H1 (cell line): Measurements from ENCODE around the gene KRTAP10-3. TPM values are rescaled to one million over a fixed set of nuclear protein-coding genes. Genes with fewer than 3 reads are reported as not detected.

Source experiments
- HDAC2 ChIP-seq, 2 experiments: fragments of 300-600 bp in 1 of 2; sonication (generic) in 1 of 2; IDR thresholded peaks; 2 replicates each; pipeline ENCODE4 v1.6.1; 2011 to 2012; ENCODE audit warnings: low read depth in 2 of 2, low read length in 2 of 2, mild to moderate bottlenecking in 2 of 2, moderate library complexity in 2 of 2, borderline replicate concordance in 1 of 2, inconsistent platforms in 1 of 2
- KDM1A ChIP-seq: fragments of 200-600, 300-600 bp; sonication (generic); IDR thresholded peaks from 2 replicates; pipeline ENCODE4 v1.7.1; 2016; ENCODE audit warnings: mild to moderate bottlenecking, low read length, borderline replicate concordance
- SP1 ChIP-seq: IDR thresholded peaks from 2 replicates; pipeline ENCODE4 v1.6.1; 2011; ENCODE audit warnings: low read depth, low read length
- polyA plus RNA-seq, 7 experiments: library from polyadenylated mRNA; depleted of rRNA in 3 of 7; stranded (reverse) in 5 of 7; unstranded in 2 of 7; fragments of >200 nt in 5 of 7; fragments of 200-250 nt in 2 of 7; gene quantifications; 1 replicate in 5 of 7; 2 replicates in 1 of 7; 4 replicates in 1 of 7; pipeline versions ENCODE4 v1.2.1 to v1.2.3, GENCODE V29; 2011 to 2013; ENCODE audit warnings: missing spikeins in 2 of 7, mixed read lengths in 2 of 7
- total RNA-seq: library from RNA; stranded (reverse); fragmentation: NEBNext Ultra II Directional; extraction: Animal tissue kit (Norgen Biotek cat#: 25700); gene quantifications from 2 replicates; pipeline ENCODE4 v1.2.1, GENCODE V29; 2021
- TF ChIP-seq, protein P1 (sequence below): IDR thresholded peaks from 2 replicates; pipeline ENCODE4 v1.6.1; 2011; ENCODE audit warnings: low read depth, mild to moderate bottlenecking, low read length; ENCODE audit not compliant: insufficient read depth
- TF ChIP-seq, protein P2 (sequence below): fragments of 300-600 bp; sonication (generic); IDR thresholded peaks from 2 replicates; pipeline ENCODE4 v1.7.1; 2012; ENCODE audit warnings: low read length, moderate library complexity, mild to moderate bottlenecking, inconsistent platforms; ENCODE audit not compliant: insufficient replicate concordance

Gene KRTAP10-3
- total and polyA plus RNA-seq, 2 of the 8 experiments (the other 6 are each of a cell fraction or from before 2014, with no cell fraction given), result not detected

DNA sequence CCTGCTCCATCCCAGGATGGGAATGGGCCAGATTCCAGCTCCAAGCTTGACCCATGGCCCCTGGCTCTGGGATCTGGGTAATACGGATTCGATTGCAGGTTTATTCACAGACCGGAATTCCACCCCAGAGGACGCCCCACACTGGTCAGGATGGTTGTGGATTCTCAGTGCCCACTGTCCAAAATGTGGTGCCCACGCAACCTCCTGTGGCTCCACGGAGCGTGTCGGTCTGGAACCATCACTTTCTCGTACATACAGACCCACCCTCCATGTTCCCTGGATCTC, 50.2 kb downstream of the KRTAP10-3 start (continued):
- TF ChIP-seq, protein P1, sequence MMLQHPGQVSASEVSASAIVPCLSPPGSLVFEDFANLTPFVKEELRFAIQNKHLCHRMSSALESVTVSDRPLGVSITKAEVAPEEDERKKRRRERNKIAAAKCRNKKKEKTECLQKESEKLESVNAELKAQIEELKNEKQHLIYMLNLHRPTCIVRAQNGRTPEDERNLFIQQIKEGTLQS, result no peak
- TF ChIP-seq, protein P2, sequence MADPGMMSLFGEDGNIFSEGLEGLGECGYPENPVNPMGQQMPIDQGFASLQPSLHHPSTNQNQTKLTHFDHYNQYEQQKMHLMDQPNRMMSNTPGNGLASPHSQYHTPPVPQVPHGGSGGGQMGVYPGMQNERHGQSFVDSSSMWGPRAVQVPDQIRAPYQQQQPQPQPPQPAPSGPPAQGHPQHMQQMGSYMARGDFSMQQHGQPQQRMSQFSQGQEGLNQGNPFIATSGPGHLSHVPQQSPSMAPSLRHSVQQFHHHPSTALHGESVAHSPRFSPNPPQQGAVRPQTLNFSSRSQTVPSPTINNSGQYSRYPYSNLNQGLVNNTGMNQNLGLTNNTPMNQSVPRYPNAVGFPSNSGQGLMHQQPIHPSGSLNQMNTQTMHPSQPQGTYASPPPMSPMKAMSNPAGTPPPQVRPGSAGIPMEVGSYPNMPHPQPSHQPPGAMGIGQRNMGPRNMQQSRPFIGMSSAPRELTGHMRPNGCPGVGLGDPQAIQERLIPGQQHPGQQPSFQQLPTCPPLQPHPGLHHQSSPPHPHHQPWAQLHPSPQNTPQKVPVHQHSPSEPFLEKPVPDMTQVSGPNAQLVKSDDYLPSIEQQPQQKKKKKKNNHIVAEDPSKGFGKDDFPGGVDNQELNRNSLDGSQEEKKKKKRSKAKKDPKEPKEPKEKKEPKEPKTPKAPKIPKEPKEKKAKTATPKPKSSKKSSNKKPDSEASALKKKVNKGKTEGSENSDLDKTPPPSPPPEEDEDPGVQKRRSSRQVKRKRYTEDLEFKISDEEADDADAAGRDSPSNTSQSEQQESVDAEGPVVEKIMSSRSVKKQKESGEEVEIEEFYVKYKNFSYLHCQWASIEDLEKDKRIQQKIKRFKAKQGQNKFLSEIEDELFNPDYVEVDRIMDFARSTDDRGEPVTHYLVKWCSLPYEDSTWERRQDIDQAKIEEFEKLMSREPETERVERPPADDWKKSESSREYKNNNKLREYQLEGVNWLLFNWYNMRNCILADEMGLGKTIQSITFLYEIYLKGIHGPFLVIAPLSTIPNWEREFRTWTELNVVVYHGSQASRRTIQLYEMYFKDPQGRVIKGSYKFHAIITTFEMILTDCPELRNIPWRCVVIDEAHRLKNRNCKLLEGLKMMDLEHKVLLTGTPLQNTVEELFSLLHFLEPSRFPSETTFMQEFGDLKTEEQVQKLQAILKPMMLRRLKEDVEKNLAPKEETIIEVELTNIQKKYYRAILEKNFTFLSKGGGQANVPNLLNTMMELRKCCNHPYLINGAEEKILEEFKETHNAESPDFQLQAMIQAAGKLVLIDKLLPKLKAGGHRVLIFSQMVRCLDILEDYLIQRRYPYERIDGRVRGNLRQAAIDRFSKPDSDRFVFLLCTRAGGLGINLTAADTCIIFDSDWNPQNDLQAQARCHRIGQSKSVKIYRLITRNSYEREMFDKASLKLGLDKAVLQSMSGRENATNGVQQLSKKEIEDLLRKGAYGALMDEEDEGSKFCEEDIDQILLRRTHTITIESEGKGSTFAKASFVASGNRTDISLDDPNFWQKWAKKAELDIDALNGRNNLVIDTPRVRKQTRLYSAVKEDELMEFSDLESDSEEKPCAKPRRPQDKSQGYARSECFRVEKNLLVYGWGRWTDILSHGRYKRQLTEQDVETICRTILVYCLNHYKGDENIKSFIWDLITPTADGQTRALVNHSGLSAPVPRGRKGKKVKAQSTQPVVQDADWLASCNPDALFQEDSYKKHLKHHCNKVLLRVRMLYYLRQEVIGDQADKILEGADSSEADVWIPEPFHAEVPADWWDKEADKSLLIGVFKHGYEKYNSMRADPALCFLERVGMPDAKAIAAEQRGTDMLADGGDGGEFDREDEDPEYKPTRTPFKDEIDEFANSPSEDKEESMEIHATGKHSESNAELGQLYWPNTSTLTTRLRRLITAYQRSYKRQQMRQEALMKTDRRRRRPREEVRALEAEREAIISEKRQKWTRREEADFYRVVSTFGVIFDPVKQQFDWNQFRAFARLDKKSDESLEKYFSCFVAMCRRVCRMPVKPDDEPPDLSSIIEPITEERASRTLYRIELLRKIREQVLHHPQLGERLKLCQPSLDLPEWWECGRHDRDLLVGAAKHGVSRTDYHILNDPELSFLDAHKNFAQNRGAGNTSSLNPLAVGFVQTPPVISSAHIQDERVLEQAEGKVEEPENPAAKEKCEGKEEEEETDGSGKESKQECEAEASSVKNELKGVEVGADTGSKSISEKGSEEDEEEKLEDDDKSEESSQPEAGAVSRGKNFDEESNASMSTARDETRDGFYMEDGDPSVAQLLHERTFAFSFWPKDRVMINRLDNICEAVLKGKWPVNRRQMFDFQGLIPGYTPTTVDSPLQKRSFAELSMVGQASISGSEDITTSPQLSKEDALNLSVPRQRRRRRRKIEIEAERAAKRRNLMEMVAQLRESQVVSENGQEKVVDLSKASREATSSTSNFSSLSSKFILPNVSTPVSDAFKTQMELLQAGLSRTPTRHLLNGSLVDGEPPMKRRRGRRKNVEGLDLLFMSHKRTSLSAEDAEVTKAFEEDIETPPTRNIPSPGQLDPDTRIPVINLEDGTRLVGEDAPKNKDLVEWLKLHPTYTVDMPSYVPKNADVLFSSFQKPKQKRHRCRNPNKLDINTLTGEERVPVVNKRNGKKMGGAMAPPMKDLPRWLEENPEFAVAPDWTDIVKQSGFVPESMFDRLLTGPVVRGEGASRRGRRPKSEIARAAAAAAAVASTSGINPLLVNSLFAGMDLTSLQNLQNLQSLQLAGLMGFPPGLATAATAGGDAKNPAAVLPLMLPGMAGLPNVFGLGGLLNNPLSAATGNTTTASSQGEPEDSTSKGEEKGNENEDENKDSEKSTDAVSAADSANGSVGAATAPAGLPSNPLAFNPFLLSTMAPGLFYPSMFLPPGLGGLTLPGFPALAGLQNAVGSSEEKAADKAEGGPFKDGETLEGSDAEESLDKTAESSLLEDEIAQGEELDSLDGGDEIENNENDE, result no peak
- TF ChIP-seq SP1 (no peak), KDM1A (no peak), HDAC2 (IDR thresholded peaks at IDR 0.05; ENCODE audit: borderline replicate concordance in 1 of 2, low read depth in 2 of 2, low read length in 2 of 2) (no peak)
